Nephron (organoid): ENCODE measurements around the gene EXO1.
A peak's percentile ranks its signal among the peaks of the same experiment; 100 is the strongest.

Experiments
- H3K27ac Mint-ChIP-seq, 3 experiments: 2 replicates each; pipeline ENCODE4 v1.8.0; 2020; ENCODE audit warnings: mixed read lengths in 3 of 3, mild to moderate bottlenecking in 2 of 3, moderate library complexity in 1 of 3
- H3K27me3 Mint-ChIP-seq: 2 replicates; pipeline ENCODE4 v1.8.0; 2021; ENCODE audit warnings: low read depth, mild to moderate bottlenecking, moderate library complexity, mixed read lengths
- H3K36me3 Mint-ChIP-seq: 2 replicates; pipeline ENCODE4 v1.8.0; 2020; ENCODE audit warnings: low read depth, mixed read lengths
- H3K4me1 Mint-ChIP-seq: 2 replicates; pipeline ENCODE4 v1.8.0; 2020; ENCODE audit warnings: mixed read lengths
- H3K4me3 Mint-ChIP-seq, 3 experiments: 2 replicates each; pipeline ENCODE4 v1.8.0; 2020; ENCODE audit warnings: mild to moderate bottlenecking in 3 of 3, mixed read lengths in 3 of 3, moderate library complexity in 2 of 3
- H3K9me3 Mint-ChIP-seq: 2 replicates; pipeline ENCODE4 v1.8.0; 2020; ENCODE audit warnings: mixed read lengths
- CTCF ChIP-seq, 3 experiments: fragments of 200-600 bp; sonication (generic); IDR thresholded peaks; one replicate each; pipeline ENCODE4 v1.5.0; 2021; ENCODE audit warnings: antibody characterized with exemption in 3 of 3; ENCODE audit not compliant: unreplicated experiment in 3 of 3

EXO1 gene

GRCh38 chr1:241883159-241883558, 35.2 kb downstream of the EXO1 start:
- no peak for TF ChIP-seq CTCF (IDR thresholded peaks at IDR 0.05; ENCODE audit: unreplicated experiment in 3 of 3)
- H3K4me1 Mint-ChIP-seq, result no peaks in the 10 kb centered on the region
- H3K27ac Mint-ChIP-seq, result no peak overlapping the region
- peaks cover 27% of the 10 kb centered on the region for H3K36me3 Mint-ChIP-seq
- H3K4me3 Mint-ChIP-seq, result no peak overlapping the region
- H3K9me3 Mint-ChIP-seq, result no peaks in the 10 kb centered on the region
- H3K27me3 Mint-ChIP-seq, result no peaks in the 10 kb centered on the region

- TF ChIP-seq CTCF (IDR thresholded peaks at IDR 0.05; ENCODE audit: unreplicated experiment in 3 of 3), result no peak
- H3K27ac Mint-ChIP-seq, result no peak overlapping the region
- no peaks in the 10 kb centered on the region for H3K27me3 Mint-ChIP-seq
- peaks cover 7% of the 10 kb centered on the region for H3K36me3 Mint-ChIP-seq
- no peak overlapping the region for H3K4me3 Mint-ChIP-seq
- no peaks in the 10 kb centered on the region for H3K4me1 Mint-ChIP-seq
- no peaks in the 10 kb centered on the region for H3K9me3 Mint-ChIP-seq
Measured at GRCh38 chr1:241888232-241888631, 40.2 kb downstream of the EXO1 start.

GRCh38 chr1:241891296-241891695, 43.3 kb downstream of the EXO1 start:
- TF ChIP-seq CTCF (IDR thresholded peaks at IDR 0.05; ENCODE audit: unreplicated experiment in 3 of 3), result no peak
- Mint-ChIP-seq H3K9me3 (no peaks in the 10 kb centered on the region), H3K36me3 (no peaks in the 10 kb centered on the region), H3K27ac (no peak overlapping the region), H3K27me3 (no peaks in the 10 kb centered on the region), H3K4me3 (no peak overlapping the region), H3K4me1 (no peaks in the 10 kb centered on the region)

- TF ChIP-seq CTCF (IDR thresholded peaks at IDR 0.05; ENCODE audit: unreplicated experiment in 3 of 3), result no peak
- H3K4me3 Mint-ChIP-seq, result no peak overlapping the region
- H3K27me3 Mint-ChIP-seq, result no peaks in the 10 kb centered on the region
- H3K4me1 Mint-ChIP-seq, result no peaks in the 10 kb centered on the region
- H3K27ac Mint-ChIP-seq, result no peak overlapping the region
- H3K36me3 Mint-ChIP-seq, result no peaks in the 10 kb centered on the region
- H3K9me3 Mint-ChIP-seq, result no peaks in the 10 kb centered on the region
Measured at GRCh38 chr1:241894016-241894415, 46.0 kb downstream of the EXO1 start.

GRCh38 chr1:241895013-241895412, 47.0 kb downstream of the EXO1 start:
- H3K27ac Mint-ChIP-seq, result no peak overlapping the region
- no peak overlapping the region for H3K4me3 Mint-ChIP-seq
- no peak for TF ChIP-seq CTCF (IDR thresholded peaks at IDR 0.05; ENCODE audit: unreplicated experiment in 3 of 3)
- no peaks in the 10 kb centered on the region for H3K36me3 Mint-ChIP-seq
- no peaks in the 10 kb centered on the region for H3K4me1 Mint-ChIP-seq
- no peaks in the 10 kb centered on the region for H3K27me3 Mint-ChIP-seq
- no peaks in the 10 kb centered on the region for H3K9me3 Mint-ChIP-seq

- Mint-ChIP-seq H3K27ac (no peak overlapping the region), H3K36me3 (no peaks in the 10 kb centered on the region), H3K4me1 (no peaks in the 10 kb centered on the region), H3K27me3 (no peaks in the 10 kb centered on the region), H3K4me3 (no peak overlapping the region), H3K9me3 (no peaks in the 10 kb centered on the region)
- TF ChIP-seq CTCF (IDR thresholded peaks at IDR 0.05; ENCODE audit: unreplicated experiment in 3 of 3), result peak in 1 of 3 experiments; percentile 21
Measured at GRCh38 chr1:241896670-241896962, 48.6 kb downstream of the EXO1 start.
